T47D (cell line): ENCODE measurements around the gene FANK1.
"Not testable (repeated sequence)": the region's sequence is repeated elsewhere in the genome, so short reads cannot be mapped to it uniquely, and the experiment has no call there.

ENCODE experiments used
- DNase-seq, 2 experiments: peaks; one replicate each; pipeline versions ENCODE4 v3.0.0 to v3.0.0-alpha.2; 2011 to 2012; ENCODE audit warnings: low read depth in 1 of 2, low spot score in 1 of 2
- JUND ChIP-seq: IDR thresholded peaks from 2 replicates; pipeline ENCODE4 v1.6.1; 2012; ENCODE audit warnings: low read depth
- in situ Hi-C: cut with HindIII; loops from 2 replicates; pipeline ENCODE4 v1.10.0; 2016; ENCODE audit warnings: low sequenced_read_pairs, low pct_unique_long_range_greater_than_20kb

Gene FANK1

GRCh38 chr10:126045861-126046260 lies 149.5 kb downstream of the FANK1 start:
- no peak for DNase-seq
- no peak for TF ChIP-seq JUND
- in situ Hi-C loops, result no loop called here

GRCh38 chr10:126046831-126047230 lies 150.5 kb downstream of the FANK1 start:
- no peak for TF ChIP-seq JUND
- DNase-seq, result no peak
- in situ Hi-C loops, result no loop called here

GRCh38 chr10:126047749-126048148 lies 151.4 kb downstream of the FANK1 start:
- in situ Hi-C loops, result not testable (repeated sequence)

GRCh38 chr10:126049759-126050700 lies 153.7 kb downstream of the FANK1 start:
- in situ Hi-C loops, result no loop called here
- DNase-seq, result no peak

More at GRCh38 chr10:126047749-126048148, 151.4 kb downstream of the FANK1 start:
- not testable (repeated sequence) for DNase-seq

GRCh38 chr10:126052171-126052570 lies 155.8 kb downstream of the FANK1 start:
- no peak for DNase-seq
- in situ Hi-C loops, result no loop called here
- no peak for TF ChIP-seq JUND

More at GRCh38 chr10:126049759-126050700, 153.7 kb downstream of the FANK1 start:
- no peak for TF ChIP-seq JUND

- no peak for TF ChIP-seq JUND
- in situ Hi-C loops, result no loop called here
- no peak for DNase-seq
Measured at GRCh38 chr10:126054191-126054590, 157.8 kb downstream of the FANK1 start.

GRCh38 chr10:126057494-126057893 lies 161.1 kb downstream of the FANK1 start:
- in situ Hi-C loops, result no loop called here
- DNase-seq, result no peak
- TF ChIP-seq JUND, result no peak

- TF ChIP-seq JUND, result no peak
- in situ Hi-C loops, result no loop called here
- DNase-seq, result no peak
Measured at GRCh38 chr10:126058104-126058503, 161.7 kb downstream of the FANK1 start.

GRCh38 chr10:126058507-126058906 lies 162.1 kb downstream of the FANK1 start:
- in situ Hi-C loops, result no loop called here
- no peak for TF ChIP-seq JUND
- DNase-seq, result no peak
